COLO829 (cell line): ENCODE measurements around the gene OPCML.

ENCODE experiments used
- DNase-seq: peaks from one replicate; pipeline ENCODE4 v3.0.0; 2012; ENCODE audit warnings: low spot score

OPCML gene

DNA sequence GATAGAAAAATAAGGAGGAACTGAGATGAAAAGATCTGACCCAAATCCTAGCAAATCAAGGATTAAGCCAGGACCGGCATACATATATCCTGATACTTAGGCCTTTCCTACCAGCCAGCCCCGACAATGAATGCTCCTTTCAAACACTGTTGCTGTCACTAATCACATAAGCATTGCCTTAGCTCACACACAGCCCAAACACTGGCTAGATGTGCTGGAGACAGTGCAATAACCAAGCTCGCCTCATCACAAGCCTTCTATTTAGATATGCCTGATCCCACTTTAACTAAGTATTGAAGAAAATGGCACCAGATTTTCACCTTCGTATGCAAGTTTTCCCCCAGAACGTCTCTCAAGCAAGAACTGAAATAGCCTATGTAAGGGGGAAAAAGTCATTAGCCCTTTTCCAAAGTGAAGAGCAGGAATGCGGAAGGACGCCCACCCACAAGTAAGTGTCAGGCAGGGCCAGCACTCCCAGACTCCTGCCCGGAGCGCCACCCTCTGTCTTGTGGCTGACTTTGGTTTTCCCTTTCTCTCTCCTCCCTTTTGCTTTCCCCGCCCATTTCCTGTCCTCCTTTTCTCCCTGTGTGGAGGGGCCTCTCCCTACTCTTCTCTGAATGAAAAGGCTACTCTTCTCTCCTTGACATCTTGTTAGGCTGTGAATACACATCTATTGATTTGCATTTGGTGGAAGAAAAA, 8.9 kb upstream of the OPCML start:
- DNase-seq, result no peak

- DNase-seq, result no peak
Observed at GRCh38 chr11:133536198-133536597, 3.9 kb upstream of the OPCML start.

DNA sequence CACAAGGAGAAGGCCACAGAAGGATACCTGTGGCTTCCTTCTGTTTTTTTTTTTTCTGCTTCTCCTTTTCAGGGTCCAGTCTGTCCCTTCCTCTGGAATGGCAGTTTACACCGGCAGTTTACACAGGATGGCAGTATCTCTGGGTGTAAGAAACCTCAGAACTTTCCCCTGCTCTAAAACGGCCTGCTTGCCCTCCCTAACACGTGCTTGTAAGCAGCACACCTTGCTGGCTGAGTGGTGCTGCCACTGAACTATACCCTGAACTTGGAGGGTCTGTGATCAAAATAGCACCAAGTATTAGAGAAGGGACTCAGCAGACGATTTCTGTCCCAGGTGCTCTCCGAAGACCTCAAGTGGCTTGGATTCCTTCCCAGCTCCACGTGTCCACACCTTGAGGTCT, 904 bp upstream of the OPCML start:
- DNase-seq, result no peak

GRCh38 chr11:133531458-133531857, 843 bp downstream of the OPCML start:
- DNase-seq, result no peak

GRCh38 chr11:133530501-133530835, 1.8 kb downstream of the OPCML start:
- DNase-seq, result no peak

- DNase-seq, result no peak
Observed at GRCh38 chr11:133529807-133530500, 2.3 kb downstream of the OPCML start.

GRCh38 chr11:133526790-133527189, 5.5 kb downstream of the OPCML start:
- DNase-seq, result no peak

- no peak for DNase-seq
Observed at GRCh38 chr11:133525976-133526375, 6.3 kb downstream of the OPCML start.

DNA sequence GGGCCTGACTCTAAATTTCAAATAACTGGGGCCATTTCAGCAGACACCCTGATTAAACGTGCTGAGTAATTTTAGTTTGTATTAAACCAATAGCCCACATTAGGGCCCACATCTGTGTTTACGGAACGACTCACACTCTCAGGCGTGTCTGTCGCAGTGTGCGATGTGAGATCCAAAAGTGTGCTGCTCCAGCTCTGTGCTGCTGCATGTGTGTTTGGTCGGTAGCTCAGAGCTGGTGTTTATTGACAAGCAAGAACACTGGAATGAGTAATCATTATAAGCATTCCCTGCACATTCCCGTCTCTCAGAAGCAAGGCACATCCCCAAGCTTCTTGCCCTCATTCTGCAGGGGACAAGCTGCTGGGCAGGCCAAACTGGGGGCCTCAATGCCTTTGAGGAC, 7.8 kb downstream of the OPCML start:
- DNase-seq, result no peak

GRCh38 chr11:133522344-133522743, 10.0 kb downstream of the OPCML start:
- no peak for DNase-seq

GRCh38 chr11:133521502-133521901, 10.8 kb downstream of the OPCML start:
- no peak for DNase-seq

- DNase-seq, result no peak
Observed at GRCh38 chr11:133520707-133521106, 11.6 kb downstream of the OPCML start.

DNA sequence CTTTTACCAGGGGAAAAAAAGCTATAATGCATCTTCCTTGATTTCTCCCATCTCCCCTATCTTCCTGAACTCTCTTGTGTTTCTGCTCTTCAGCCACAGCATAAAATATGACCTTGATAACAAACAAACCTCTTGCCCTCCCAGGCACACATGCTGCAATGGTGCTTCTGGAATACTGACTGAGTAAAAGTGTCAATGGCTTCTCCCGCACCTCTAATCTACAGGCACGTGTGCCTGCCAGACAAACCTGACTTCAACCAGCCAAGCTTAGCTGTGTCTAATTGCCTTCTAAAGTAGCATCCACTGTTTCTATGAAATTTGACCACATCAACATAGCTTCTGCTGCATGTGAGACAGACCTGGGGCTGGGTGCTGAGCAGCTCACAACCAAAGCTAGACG, 12.7 kb downstream of the OPCML start:
- no peak for DNase-seq

DNA sequence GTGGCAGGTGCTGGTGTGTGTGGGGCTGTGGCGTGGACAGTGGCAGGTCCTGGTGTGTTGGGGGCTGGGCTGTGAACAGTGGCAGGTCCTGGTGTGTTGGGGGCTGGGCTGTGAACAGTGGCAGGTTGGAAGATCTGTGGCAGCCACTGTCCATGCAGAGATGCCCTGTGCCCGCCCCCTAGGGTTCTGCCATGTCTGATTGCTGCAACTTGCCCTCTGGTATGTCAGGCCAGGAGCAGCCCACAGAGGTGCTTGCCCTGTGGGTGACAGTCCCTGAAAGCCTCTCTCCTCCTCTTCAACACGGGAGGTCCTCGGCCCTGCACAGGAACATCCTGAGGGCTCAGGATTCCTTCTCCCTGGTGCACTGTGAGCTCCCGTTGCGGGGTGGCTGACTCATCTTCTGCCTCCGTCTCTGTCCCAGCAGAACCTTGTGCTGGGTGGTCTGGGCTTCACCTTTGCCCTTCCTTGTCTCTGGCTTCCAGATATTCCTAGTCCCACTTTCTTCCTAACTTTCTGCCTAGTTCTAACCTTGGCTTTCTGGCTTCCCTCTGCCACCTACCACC, 13.5 kb downstream of the OPCML start:
- no peak for DNase-seq

DNA sequence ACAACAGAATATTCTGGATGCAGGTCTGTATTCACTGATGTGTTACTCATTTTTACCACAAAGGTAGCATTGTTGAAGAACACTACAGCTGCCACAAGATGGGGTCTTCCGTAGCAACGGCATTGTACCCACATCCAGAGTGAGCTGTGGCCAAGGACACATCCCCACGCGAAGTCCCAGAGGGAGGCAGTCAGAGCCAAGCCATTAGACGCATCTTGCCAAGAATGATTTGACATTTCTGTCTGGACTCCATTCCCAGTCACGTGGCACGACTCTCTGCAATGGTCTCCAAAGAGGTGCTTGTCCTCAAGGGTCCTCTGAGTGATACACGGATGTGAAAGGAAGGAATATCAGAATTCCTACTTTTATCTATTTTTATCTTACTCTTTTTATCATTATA, 15.5 kb downstream of the OPCML start:
- DNase-seq, result no peak

GRCh38 chr11:133515107-133515506, 17.2 kb downstream of the OPCML start:
- DNase-seq, result no peak

- DNase-seq, result no peak
Observed at GRCh38 chr11:133509924-133510697, 22.2 kb downstream of the OPCML start.

- no peak for DNase-seq
Observed at GRCh38 chr11:133508468-133508867, 23.8 kb downstream of the OPCML start.

- DNase-seq, result no peak
Observed at GRCh38 chr11:133507185-133507584, 25.1 kb downstream of the OPCML start.

DNA sequence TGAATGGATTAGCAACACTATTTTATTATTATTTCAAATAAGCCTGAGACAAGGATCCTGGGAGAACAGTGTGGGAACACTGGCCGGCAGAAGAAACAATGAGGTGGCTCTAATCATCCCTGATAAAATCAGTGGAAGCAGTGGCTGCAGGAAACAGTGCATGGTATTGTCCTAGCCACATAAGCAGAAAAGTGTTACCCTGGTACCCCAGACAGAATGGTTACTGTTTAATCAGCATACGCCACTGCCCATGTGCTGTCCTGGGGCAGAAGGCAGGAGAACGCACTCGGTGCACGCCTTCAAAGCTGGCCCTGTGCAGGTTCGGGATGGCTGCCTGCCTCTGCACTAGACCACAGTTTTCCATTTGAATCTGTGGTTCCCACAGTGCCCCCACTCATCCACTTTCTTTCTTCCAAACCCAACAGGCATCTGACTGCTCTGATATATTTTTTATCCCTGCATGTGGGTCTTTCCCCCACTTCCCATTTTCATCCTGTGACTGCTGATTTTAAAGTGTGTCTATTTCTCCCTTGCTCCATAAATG, 25.7 kb downstream of the OPCML start:
- DNase-seq, result no peak

DNA sequence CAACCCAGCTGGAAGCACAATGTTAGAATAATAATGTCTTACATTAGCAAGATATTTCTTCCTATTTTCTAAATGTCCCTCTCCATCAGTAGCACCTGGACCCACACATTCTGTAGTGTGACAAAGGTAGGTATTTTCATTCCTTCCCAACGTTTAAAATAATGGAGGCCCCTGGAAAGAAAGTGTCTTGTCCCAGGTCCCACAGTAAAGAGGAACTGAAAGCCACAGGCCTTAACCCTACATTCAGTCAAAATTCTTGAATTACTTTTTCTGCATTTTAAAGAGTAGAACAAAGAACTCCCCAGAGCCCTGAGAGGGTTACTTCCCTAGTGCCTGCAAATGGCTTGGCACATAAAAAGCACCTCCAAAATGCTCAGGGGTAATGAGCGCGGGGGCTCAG, 26.3 kb downstream of the OPCML start:
- no peak for DNase-seq

- no peak for DNase-seq
Observed at GRCh38 chr11:133504906-133505305, 27.4 kb downstream of the OPCML start.

DNA sequence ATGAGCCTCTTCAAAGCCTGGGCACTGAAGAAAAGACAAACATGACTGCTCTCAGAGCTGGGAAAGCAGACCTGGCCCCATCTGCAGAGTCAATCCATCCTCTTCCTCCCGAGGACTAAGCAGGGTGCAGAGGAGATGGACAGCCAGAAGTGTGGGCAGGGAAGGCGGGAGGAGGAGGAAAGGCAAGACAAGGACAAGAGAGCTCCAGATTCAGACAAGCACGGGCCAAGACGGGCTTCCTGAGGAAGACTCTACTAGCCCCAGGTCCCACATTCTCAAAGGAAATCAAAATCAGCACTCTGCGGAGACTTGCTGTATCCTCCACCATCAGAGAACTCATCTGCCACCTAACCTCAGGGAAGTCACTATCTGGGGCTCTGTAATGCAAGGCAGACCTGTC, 28.5 kb downstream of the OPCML start:
- no peak for DNase-seq
